ENCODE data around the gene RHOV.

DNA sequence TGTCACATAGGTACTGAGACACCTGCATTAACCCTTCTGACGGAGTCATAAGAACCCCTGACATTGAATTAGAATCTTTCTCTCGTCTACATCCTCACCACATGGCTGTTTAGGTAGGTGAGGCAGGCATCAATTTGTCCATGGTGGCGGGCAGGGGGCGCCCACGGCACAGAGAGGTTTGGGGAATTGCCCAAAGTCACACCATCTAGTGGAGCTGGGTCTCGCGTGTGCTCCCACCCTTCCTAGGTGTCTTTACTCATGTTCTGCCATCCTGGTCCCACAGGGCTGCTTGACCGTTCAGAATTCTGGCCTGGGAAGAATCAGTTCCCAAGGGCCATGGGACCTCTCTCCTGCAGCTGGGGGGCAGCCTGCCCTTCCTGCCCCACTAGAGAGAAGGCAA lies 40.5 kb upstream of the RHOV start:
- TF ChIP-seq, protein P1, sequence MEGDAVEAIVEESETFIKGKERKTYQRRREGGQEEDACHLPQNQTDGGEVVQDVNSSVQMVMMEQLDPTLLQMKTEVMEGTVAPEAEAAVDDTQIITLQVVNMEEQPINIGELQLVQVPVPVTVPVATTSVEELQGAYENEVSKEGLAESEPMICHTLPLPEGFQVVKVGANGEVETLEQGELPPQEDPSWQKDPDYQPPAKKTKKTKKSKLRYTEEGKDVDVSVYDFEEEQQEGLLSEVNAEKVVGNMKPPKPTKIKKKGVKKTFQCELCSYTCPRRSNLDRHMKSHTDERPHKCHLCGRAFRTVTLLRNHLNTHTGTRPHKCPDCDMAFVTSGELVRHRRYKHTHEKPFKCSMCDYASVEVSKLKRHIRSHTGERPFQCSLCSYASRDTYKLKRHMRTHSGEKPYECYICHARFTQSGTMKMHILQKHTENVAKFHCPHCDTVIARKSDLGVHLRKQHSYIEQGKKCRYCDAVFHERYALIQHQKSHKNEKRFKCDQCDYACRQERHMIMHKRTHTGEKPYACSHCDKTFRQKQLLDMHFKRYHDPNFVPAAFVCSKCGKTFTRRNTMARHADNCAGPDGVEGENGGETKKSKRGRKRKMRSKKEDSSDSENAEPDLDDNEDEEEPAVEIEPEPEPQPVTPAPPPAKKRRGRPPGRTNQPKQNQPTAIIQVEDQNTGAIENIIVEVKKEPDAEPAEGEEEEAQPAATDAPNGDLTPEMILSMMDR (IDR thresholded peaks at IDR 0.05): no peak
- no peak for TF ChIP-seq POLR2A (IDR thresholded peaks at IDR 0.05)

Measured in tibial nerve (tissue), 3 donors.